ENCODE measurements around the gene VRK3.

GRCh38 chr19:50058425-50058824 is 33.3 kb upstream of the VRK3 start:
- TF ChIP-seq CTCF (conservative IDR thresholded peaks at IDR 0.05; ENCODE audit: low read depth, low read length) (no peak), EZH2 (IDR thresholded peaks at IDR 0.05; ENCODE audit: borderline replicate concordance, low read depth, low read length, poor library complexity, severe bottlenecking) (no peak)

All from A673 (cell line).